Astrocyte of the cerebellum (primary cell): ENCODE results near the gene NRG3.

Experiments used
- DNase-seq: peaks from one replicate; pipeline ENCODE4 v3.0.0-alpha.2; 2011; ENCODE audit warnings: low read depth
- H3K4me3 ChIP-seq: 2 replicates; pipeline ENCODE4 v1.5.1; 2011; ENCODE audit warnings: mild to moderate bottlenecking, low read depth, low read length, moderate library complexity
- CTCF ChIP-seq: IDR thresholded peaks from 2 replicates; pipeline ENCODE4 v1.5.1; 2012; ENCODE audit warnings: low read length, low read depth, moderate library complexity, mild to moderate bottlenecking; ENCODE audit errors: missing control alignments
- in situ Hi-C: cut with HindIII; loops from 2 replicates; pipeline ENCODE4 v1.10.0; 2017; ENCODE audit warnings: low sequenced_read_pairs

The NRG3 gene

GRCh38 chr10:82394987-82395386 lies 520.0 kb downstream of the NRG3 start:
- in situ Hi-C loops: no loop called here
- H3K4me3 ChIP-seq: no peak overlapping the region
- TF ChIP-seq CTCF: no peak
- no peak for DNase-seq

GRCh38 chr10:82396886-82397285 lies 521.9 kb downstream of the NRG3 start:
- in situ Hi-C loops: no loop called here

GRCh38 chr10:82397854-82398253 lies 522.9 kb downstream of the NRG3 start:
- no peak overlapping the region for H3K4me3 ChIP-seq
- no peak for DNase-seq
- in situ Hi-C loops: no loop called here
- TF ChIP-seq CTCF: no peak

More at GRCh38 chr10:82396886-82397285, 521.9 kb downstream of the NRG3 start:
- no peak overlapping the region for H3K4me3 ChIP-seq
- TF ChIP-seq CTCF: no peak
- DNase-seq: no peak

GRCh38 chr10:82399850-82400249 lies 524.9 kb downstream of the NRG3 start:
- no peak for DNase-seq
- in situ Hi-C loops: no loop called here

GRCh38 chr10:82400841-82401240 lies 525.8 kb downstream of the NRG3 start:
- in situ Hi-C loops: no loop called here
- DNase-seq: no peak
- H3K4me3 ChIP-seq: no peak overlapping the region
- TF ChIP-seq CTCF: no peak

More at GRCh38 chr10:82399850-82400249, 524.9 kb downstream of the NRG3 start:
- no peak for TF ChIP-seq CTCF
- no peak overlapping the region for H3K4me3 ChIP-seq

- in situ Hi-C loops: no loop called here
- no peak for TF ChIP-seq CTCF
- H3K4me3 ChIP-seq: no peak overlapping the region
- no peak for DNase-seq
Measured at GRCh38 chr10:82402906-82403401, 528.0 kb downstream of the NRG3 start.

- DNase-seq: no peak
- in situ Hi-C loops: no loop called here
- TF ChIP-seq CTCF: no peak
- no peak overlapping the region for H3K4me3 ChIP-seq
Measured at GRCh38 chr10:82409671-82410070, 534.7 kb downstream of the NRG3 start.
